ENCODE data around the gene COL4A3. TPM values are rescaled to one million over a fixed set of nuclear protein-coding genes. Genes with fewer than 3 reads are reported as not detected.

The COL4A3 gene
- polyA plus RNA-seq, 3 donors: 0.03 TPM; not detected in 2

DNA sequence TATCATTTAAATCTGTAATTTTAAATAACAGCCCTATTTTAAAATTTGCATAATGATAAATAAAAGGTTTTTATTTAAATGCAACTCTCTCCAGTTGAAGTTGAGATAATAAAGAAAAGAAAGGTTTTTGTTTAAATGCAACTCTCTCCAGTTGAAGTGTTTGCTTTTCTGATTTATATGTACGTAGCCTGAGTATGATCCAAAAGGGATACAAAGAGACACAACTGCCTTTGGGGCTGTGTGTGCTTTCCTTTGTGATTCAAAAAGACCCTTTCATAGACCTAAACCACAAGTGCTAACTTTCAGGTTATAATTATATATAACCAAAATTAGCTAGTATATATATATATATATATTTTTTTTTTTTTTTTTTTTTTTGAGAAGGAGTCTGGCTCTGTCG lies 84.5 kb downstream of the COL4A3 start:
- H3K4me3 ChIP-seq (replicated peaks in 1 of 3; ENCODE audit: low read depth in 2 of 3, low read length in 3 of 3): no peak overlapping the region
- intact Hi-C loops (cut with micrococcal nuclease): no loop called here
- H3K9me3 Mint-ChIP-seq: peaks cover 0 to 4% (median 0%) of the 10 kb centered on the region in 7 donors
- no peak for DNase-seq
- no peaks in the 10 kb centered on the region for H3K9me3 ChIP-seq (replicated peaks in 1 of 2; ENCODE audit: control insufficient read depth in 1 of 2, insufficient read depth in 1 of 2, low read length in 2 of 2)
- H3K4me1 Mint-ChIP-seq: no peaks in the 10 kb centered on the region
- peaks cover 0 to 2% (median 0%) of the 10 kb centered on the region in 3 donors for H3K27me3 Mint-ChIP-seq (ENCODE audit: low read depth in 3 of 3)
- no peak overlapping the region for H2AFZ ChIP-seq (ENCODE audit: insufficient read depth, low read depth, low read length, poor library complexity, severe bottlenecking)
- 100% methylated on average over 1 of the region's 2 CpGs for WGBS (ENCODE audit: insufficient coverage)
- H3K27ac Mint-ChIP-seq: no peak overlapping the region
- no peak overlapping the region for H3K27ac ChIP-seq (ENCODE audit: low read depth in 1 of 2, low read length in 2 of 2)
- H3K4me1 ChIP-seq (ENCODE audit: control insufficient read depth in 1 of 2, insufficient read depth in 2 of 2, low read length in 2 of 2): no peaks in the 10 kb centered on the region
- TF ChIP-seq, protein P1, sequence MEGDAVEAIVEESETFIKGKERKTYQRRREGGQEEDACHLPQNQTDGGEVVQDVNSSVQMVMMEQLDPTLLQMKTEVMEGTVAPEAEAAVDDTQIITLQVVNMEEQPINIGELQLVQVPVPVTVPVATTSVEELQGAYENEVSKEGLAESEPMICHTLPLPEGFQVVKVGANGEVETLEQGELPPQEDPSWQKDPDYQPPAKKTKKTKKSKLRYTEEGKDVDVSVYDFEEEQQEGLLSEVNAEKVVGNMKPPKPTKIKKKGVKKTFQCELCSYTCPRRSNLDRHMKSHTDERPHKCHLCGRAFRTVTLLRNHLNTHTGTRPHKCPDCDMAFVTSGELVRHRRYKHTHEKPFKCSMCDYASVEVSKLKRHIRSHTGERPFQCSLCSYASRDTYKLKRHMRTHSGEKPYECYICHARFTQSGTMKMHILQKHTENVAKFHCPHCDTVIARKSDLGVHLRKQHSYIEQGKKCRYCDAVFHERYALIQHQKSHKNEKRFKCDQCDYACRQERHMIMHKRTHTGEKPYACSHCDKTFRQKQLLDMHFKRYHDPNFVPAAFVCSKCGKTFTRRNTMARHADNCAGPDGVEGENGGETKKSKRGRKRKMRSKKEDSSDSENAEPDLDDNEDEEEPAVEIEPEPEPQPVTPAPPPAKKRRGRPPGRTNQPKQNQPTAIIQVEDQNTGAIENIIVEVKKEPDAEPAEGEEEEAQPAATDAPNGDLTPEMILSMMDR (IDR thresholded peaks at IDR 0.05): no peak
- no peaks in the 10 kb centered on the region for H3K27me3 ChIP-seq (ENCODE audit: control insufficient read depth in 2 of 2, insufficient read depth in 2 of 2, low read length in 2 of 2)
- no peak overlapping the region for H3K4me3 Mint-ChIP-seq
- H3K36me3 ChIP-seq (replicated peaks in 1 of 2; ENCODE audit: control insufficient read depth in 1 of 2, insufficient read depth in 2 of 2, low read length in 2 of 2): no peaks in the 10 kb centered on the region
- no peaks in the 10 kb centered on the region for H4K20me1 ChIP-seq (ENCODE audit: insufficient read depth, low read length)
- no peak overlapping the region for H3K9ac ChIP-seq (ENCODE audit: insufficient read depth, low read length, poor library complexity, severe bottlenecking)
- H3K36me3 Mint-ChIP-seq: no peaks in the 10 kb centered on the region
- no peaks in the 10 kb centered on the region for H3K79me2 ChIP-seq (ENCODE audit: insufficient read depth, low read length)
- H3K4me2 ChIP-seq (replicated peaks; ENCODE audit: extremely low read depth, low read length, poor library complexity, severe bottlenecking): no peak overlapping the region

DNA sequence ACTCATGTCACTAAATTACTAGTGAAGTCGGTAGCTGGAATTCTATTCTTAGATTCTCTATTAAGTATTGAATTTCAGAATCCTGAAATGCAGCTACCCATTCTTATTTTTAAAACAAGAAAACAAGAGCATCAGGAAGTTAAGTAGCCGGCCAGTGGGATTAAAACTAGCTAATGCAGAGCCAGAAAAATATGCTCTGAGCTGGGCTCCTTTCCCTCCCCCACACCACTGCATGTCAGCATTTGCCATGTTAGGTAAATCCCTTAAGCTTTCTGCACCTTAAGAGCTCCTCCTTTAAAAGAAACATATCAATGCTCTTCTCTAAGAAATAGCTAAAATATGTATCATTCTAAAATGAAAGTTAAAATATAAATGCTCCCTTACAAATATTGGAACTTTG lies 88.4 kb downstream of the COL4A3 start:
- H3K9me3 ChIP-seq (replicated peaks in 1 of 2; ENCODE audit: control insufficient read depth in 1 of 2, insufficient read depth in 1 of 2, low read length in 2 of 2): no peaks in the 10 kb centered on the region
- no peaks in the 10 kb centered on the region for H3K4me1 Mint-ChIP-seq
- H2AFZ ChIP-seq (ENCODE audit: insufficient read depth, low read depth, low read length, poor library complexity, severe bottlenecking): no peak overlapping the region
- no peak overlapping the region for H3K4me2 ChIP-seq (replicated peaks; ENCODE audit: extremely low read depth, low read length, poor library complexity, severe bottlenecking)
- no peak overlapping the region for H3K27ac ChIP-seq (ENCODE audit: low read depth in 1 of 2, low read length in 2 of 2)
- no peak overlapping the region for H3K9ac ChIP-seq (ENCODE audit: insufficient read depth, low read length, poor library complexity, severe bottlenecking)
- no peaks in the 10 kb centered on the region for H3K36me3 Mint-ChIP-seq
- no peak overlapping the region for H3K27ac Mint-ChIP-seq
- H3K27me3 ChIP-seq (ENCODE audit: control insufficient read depth in 2 of 2, insufficient read depth in 2 of 2, low read length in 2 of 2): no peaks in the 10 kb centered on the region
- no peaks in the 10 kb centered on the region for H3K79me2 ChIP-seq (ENCODE audit: insufficient read depth, low read length)
- intact Hi-C loops (cut with micrococcal nuclease): no loop called here
- no peaks in the 10 kb centered on the region for H3K4me1 ChIP-seq (ENCODE audit: control insufficient read depth in 1 of 2, insufficient read depth in 2 of 2, low read length in 2 of 2)
- no peaks in the 10 kb centered on the region for H4K20me1 ChIP-seq (ENCODE audit: insufficient read depth, low read length)
- no peak overlapping the region for H3K4me3 ChIP-seq (replicated peaks in 1 of 3; ENCODE audit: low read depth in 2 of 3, low read length in 3 of 3)
- TF ChIP-seq, protein P1 (IDR thresholded peaks at IDR 0.05): no peak
- H3K9me3 Mint-ChIP-seq: peaks cover 0 to 4% (median 0%) of the 10 kb centered on the region in 7 donors
- H3K4me3 Mint-ChIP-seq: no peak overlapping the region
- no peaks in the 10 kb centered on the region for H3K36me3 ChIP-seq (replicated peaks in 1 of 2; ENCODE audit: control insufficient read depth in 1 of 2, insufficient read depth in 2 of 2, low read length in 2 of 2)
- WGBS (ENCODE audit: insufficient coverage): 100% methylated on average over 1 of the region's 2 CpGs
- no peaks in the 10 kb centered on the region for H3K27me3 Mint-ChIP-seq (ENCODE audit: low read depth in 3 of 3)
- no peak for DNase-seq
